ENCODE measurements around the gene DENND1B. TPM values are rescaled to one million over a fixed set of nuclear protein-coding genes. Genes with fewer than 3 reads are reported as not detected.

DENND1B gene
- polyA plus RNA-seq, 1 of the 3 experiments (the other 2 are of a cell fraction) = 1.4 TPM

Small RNA genes within 50 kb of the gene (small RNA-seq; reads per million reads assigned to genes)
- gene RF00019 = 0 reads per million in 7 experiments

Other genes with a start within 250 kb of the DENND1B start
- 22.9 and 24.9 TPM in 2 replicates for gene C1orf53, start 127.2 kb upstream of the DENND1B start, polyA plus RNA-seq (2012; rRNA removed)
- 7.3 and 8.1 TPM in 2 replicates for gene LHX9, start 141.9 kb upstream of the DENND1B start, polyA plus RNA-seq (2012; rRNA removed)